ENCODE data around the gene GOLGA8K. TPM values are rescaled to one million over a fixed set of nuclear protein-coding genes. Genes with fewer than 3 reads are reported as not detected.
"Not testable (repeated sequence)": the region's sequence is repeated elsewhere in the genome, so short reads cannot be mapped to it uniquely, and the experiment has no call there.

The GOLGA8K gene
- total RNA-seq, 1 donor from 2014 or later: not detected

DNA sequence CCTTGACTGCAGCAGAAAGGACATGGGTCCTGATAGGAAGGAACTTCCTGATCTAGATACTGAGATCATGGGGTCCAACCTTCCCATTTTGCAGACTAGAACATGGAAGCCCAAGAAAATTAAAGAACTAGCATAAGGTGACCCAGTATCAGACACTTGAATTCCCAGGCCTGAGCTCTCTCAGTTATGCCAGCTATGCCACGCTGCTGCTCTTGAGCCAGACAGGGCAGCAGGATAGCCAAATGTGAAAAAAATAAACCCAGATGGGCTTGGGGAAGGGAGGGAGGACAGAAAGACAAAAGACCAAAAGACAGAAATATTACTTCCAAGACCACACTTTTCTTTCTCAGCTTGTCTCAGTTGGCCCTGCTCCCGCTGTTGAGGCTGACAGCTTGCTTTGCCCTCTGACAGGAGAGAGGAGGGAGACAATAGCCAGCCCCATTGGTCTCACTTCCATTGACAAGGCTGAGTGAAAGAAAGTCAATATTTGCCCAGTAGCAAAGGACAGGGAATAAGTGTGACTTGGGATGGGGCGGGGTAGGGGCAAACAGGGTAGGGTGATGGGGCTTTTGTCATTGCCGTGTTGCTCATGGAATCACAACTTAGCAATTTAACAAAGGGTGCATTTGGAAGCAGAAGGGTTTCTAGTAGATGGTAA is 52.4 kb downstream of the GOLGA8K start:
- not testable (repeated sequence) for ATAC-seq

DNA sequence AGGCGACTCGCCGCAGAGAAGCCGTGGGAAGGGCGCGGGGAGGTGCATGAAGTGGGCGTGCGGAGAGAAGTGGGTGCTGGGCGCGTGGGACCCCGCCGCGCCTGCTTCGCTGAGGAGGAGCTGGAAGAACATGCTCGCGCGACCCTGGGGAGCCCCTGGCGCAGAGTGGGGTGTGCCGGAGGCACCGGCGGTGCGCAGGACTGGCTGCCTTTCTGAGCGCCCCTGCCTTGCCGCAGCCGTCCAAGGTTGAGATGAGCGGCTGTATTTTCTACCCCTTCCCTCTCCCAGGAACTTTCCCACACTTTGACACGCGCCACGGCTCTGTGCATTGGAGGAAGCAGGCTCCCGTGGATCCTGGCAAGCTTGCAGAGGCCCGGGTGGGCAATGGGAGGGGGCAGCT is 56.1 kb downstream of the GOLGA8K start:
- not testable (repeated sequence) for ATAC-seq

GRCh38 chr15:32345978-32346547 is 57.0 kb downstream of the GOLGA8K start:
- not testable (repeated sequence) for ATAC-seq

- not testable (repeated sequence) for ATAC-seq
Observed at GRCh38 chr15:32343921-32344320, 59.2 kb downstream of the GOLGA8K start.

Other genes with a start within 250 kb of the GOLGA8K start
- gene GOLGA8O, start 52.3 kb upstream of the GOLGA8K start, total RNA-seq: 1.4 TPM
- gene GOLGA8N, start 190.2 kb upstream of the GOLGA8K start, total RNA-seq: 3.7 TPM
- 19.1 TPM for gene ARHGAP11A, start 212.2 kb upstream of the GOLGA8K start, total RNA-seq
- gene SCG5, start 238.4 kb upstream of the GOLGA8K start, total RNA-seq: 0.80 TPM